Mesendoderm (in vitro differentiated cells): Measurements from ENCODE around the gene PCOLCE2. TPM values are rescaled to one million over a fixed set of nuclear protein-coding genes. Genes with fewer than 3 reads are reported as not detected.
A peak's percentile ranks its signal among the peaks of the same experiment; 100 is the strongest.

Experiments
- DNase-seq: peaks from one replicate; pipeline ENCODE4 v3.0.0; 2013
- H2AK5ac ChIP-seq: 2 replicates; pipeline ENCODE4 v1.6.1; 2013; ENCODE audit warnings: low read length, inconsistent platforms
- H2BK120ac ChIP-seq: 2 replicates; pipeline ENCODE4 v1.6.1; 2013; ENCODE audit warnings: low read depth, mild to moderate bottlenecking, low read length, moderate library complexity, mixed read lengths
- H2BK15ac ChIP-seq: replicated peaks from 2 replicates; pipeline ENCODE4 v1.6.1; 2013; ENCODE audit warnings: low read depth, mild to moderate bottlenecking, moderate library complexity
- H2BK5ac ChIP-seq: 2 replicates; pipeline ENCODE4 v1.6.1; 2013; ENCODE audit warnings: low read length, inconsistent platforms
- H3K18ac ChIP-seq: 2 replicates; pipeline ENCODE4 v1.6.1; 2013; ENCODE audit warnings: mild to moderate bottlenecking, low read length, mixed read lengths
- H3K23ac ChIP-seq: one replicate; pipeline ENCODE4 v1.6.1; 2013; ENCODE audit warnings: low read length
- H3K27ac ChIP-seq: 2 replicates; pipeline ENCODE4 v1.5.1; 2013; ENCODE audit warnings: low read depth, mild to moderate bottlenecking, inconsistent platforms, low read length, moderate library complexity
- H3K27me3 ChIP-seq: 2 replicates; pipeline ENCODE4 v1.6.1; 2013; ENCODE audit warnings: low read length, control low read depth, mild to moderate bottlenecking, inconsistent platforms; ENCODE audit not compliant: insufficient read depth, poor library complexity
- H3K36me3 ChIP-seq: 2 replicates; pipeline ENCODE4 v1.6.1; 2013; ENCODE audit warnings: low read length, inconsistent platforms; ENCODE audit not compliant: control insufficient read depth, insufficient read depth
- H3K4ac ChIP-seq: one replicate; pipeline ENCODE4 v1.6.1; 2013; ENCODE audit warnings: low read depth, mild to moderate bottlenecking, low read length, moderate library complexity
- H3K4me1 ChIP-seq: 2 replicates; pipeline ENCODE4 v1.6.1; 2013; ENCODE audit warnings: low read depth, low read length, inconsistent platforms; ENCODE audit not compliant: control insufficient read depth
- H3K4me2 ChIP-seq: 2 replicates; pipeline ENCODE4 v1.6.1; 2013; ENCODE audit warnings: low read length
- H3K4me3 ChIP-seq: 2 replicates; pipeline ENCODE4 v1.5.1; 2013; ENCODE audit warnings: mild to moderate bottlenecking, low read length
- H3K56ac ChIP-seq: one replicate; pipeline ENCODE4 v1.6.1; 2013; ENCODE audit warnings: low read length
- H3K79me1 ChIP-seq: 2 replicates; pipeline ENCODE4 v1.6.1; 2013; ENCODE audit warnings: low read length, inconsistent platforms
- H3K79me2 ChIP-seq: 2 replicates; pipeline ENCODE4 v1.6.1; 2013; ENCODE audit warnings: mild to moderate bottlenecking, low read length; ENCODE audit not compliant: control insufficient read depth, insufficient read depth
- H3K9ac ChIP-seq: 2 replicates; pipeline ENCODE4 v1.6.1; 2013; ENCODE audit warnings: low read length, inconsistent platforms
- H4K5ac ChIP-seq: one replicate; pipeline ENCODE4 v1.6.1; 2013; ENCODE audit warnings: low read length
- H4K8ac ChIP-seq: one replicate; pipeline ENCODE4 v1.6.1; 2013; ENCODE audit warnings: low read depth, mild to moderate bottlenecking, control low read depth, low read length, moderate library complexity
- WGBS: extraction: QIAGEN DNeasy Blood & Tissue Kit; methylation state at CpG from one replicate; pipeline ENCODE4 v1.1.7; 2013; ENCODE audit warnings: low lambda C conversion rate, missing lambda C conversion rate; ENCODE audit not compliant: insufficient coverage; ENCODE audit errors: extremely low coverage; 5-methylcytosine and 5-hydroxymethylcytosine counted together
- polyA plus RNA-seq, 2 experiments: library from polyadenylated mRNA; stranded (reverse); fragments of 200-250 nt; gene quantifications; one replicate each; pipeline ENCODE4 v1.2.3, GENCODE V29; 2013

The PCOLCE2 gene
- polyA plus RNA-seq (2013, experiment 1 of 2): 9.3 TPM
- polyA plus RNA-seq (2013, experiment 2 of 2): 9.4 TPM

GRCh38 chr3:142888481-142889211, at the start of gene PCOLCE2:
PCOLCE2 (minus strand) TSS chr3:142889083; CDS start chr3:142888896, 187 bp downstream.
- Histone ChIP-seq H3K79me1 (peaks cover 2% of the 10 kb centered on the region), H3K9ac (peak within 1 kb of the TSS; percentile 89), H2AK5ac (no peak within 1 kb of the TSS), H3K23ac (no peak within 1 kb of the TSS), H3K27ac (peak within 1 kb of the TSS; percentile 33), H2BK5ac (peak within 1 kb of the TSS; percentile 41), H3K36me3 (no peaks in the 10 kb centered on the region), H3K18ac (peak within 1 kb of the TSS; percentile 5), H3K4me1 (no peaks in the 10 kb centered on the region), H3K56ac (peak within 1 kb of the TSS; percentile 95), H3K4me2 (peak within 1 kb of the TSS; percentile 84), H3K4ac (peak within 1 kb of the TSS; percentile 63), H2BK15ac (no peak within 1 kb of the TSS), H2BK120ac (peak within 1 kb of the TSS; percentile 2), H3K79me2 (no peaks in the 10 kb centered on the region), H3K4me3 (peak within 1 kb of the TSS; percentile 65), H4K5ac (no peak within 1 kb of the TSS), H3K27me3 (no peaks in the 10 kb centered on the region), H4K8ac (peak within 1 kb of the TSS; percentile 29)
- WGBS: no CpG with 5 or more reads among the region's 74 CpGs
- DNase-seq: peak; percentile 75

GRCh38 chr3:142935963-142936362, 47.1 kb upstream of the PCOLCE2 start:
- no peaks in the 10 kb centered on the region for H3K79me1 ChIP-seq

GRCh38 chr3:142934887-142935269, 46.0 kb upstream of the PCOLCE2 start:
- no peaks in the 10 kb centered on the region for H3K4me1 ChIP-seq
- no CpG with 5 or more reads among the region's 3 CpGs for WGBS
- DNase-seq: no peak
- H3K4me3 ChIP-seq: no peak overlapping the region
- no peak overlapping the region for H3K56ac ChIP-seq
- H3K79me2 ChIP-seq: no peaks in the 10 kb centered on the region
- no peak overlapping the region for H4K5ac ChIP-seq
- H3K4ac ChIP-seq: no peak overlapping the region
- no peak overlapping the region for H2AK5ac ChIP-seq
- H3K27me3 ChIP-seq: no peaks in the 10 kb centered on the region
- no peak overlapping the region for H3K4me2 ChIP-seq
- H3K9ac ChIP-seq: no peak overlapping the region
- H3K23ac ChIP-seq: no peak overlapping the region
- no peaks in the 10 kb centered on the region for H3K79me1 ChIP-seq
- H3K18ac ChIP-seq: no peak overlapping the region
- H3K36me3 ChIP-seq: no peaks in the 10 kb centered on the region
- no peak overlapping the region for H2BK5ac ChIP-seq
- no peak overlapping the region for H3K27ac ChIP-seq
- no peak overlapping the region for H2BK15ac ChIP-seq
- no peak overlapping the region for H2BK120ac ChIP-seq
- no peak overlapping the region for H4K8ac ChIP-seq

More at GRCh38 chr3:142935963-142936362, 47.1 kb upstream of the PCOLCE2 start:
- no peak overlapping the region for H3K9ac ChIP-seq
- H3K27ac ChIP-seq: no peak overlapping the region
- H3K27me3 ChIP-seq: no peaks in the 10 kb centered on the region
- H2BK120ac ChIP-seq: no peak overlapping the region
- DNase-seq: no peak
- H3K4me2 ChIP-seq: no peak overlapping the region
- H3K79me2 ChIP-seq: no peaks in the 10 kb centered on the region
- no peak overlapping the region for H2AK5ac ChIP-seq
- H2BK15ac ChIP-seq: no peak overlapping the region
- H3K56ac ChIP-seq: no peak overlapping the region
- WGBS: no CpG with 5 or more reads among the region's 5 CpGs
- no peak overlapping the region for H3K4ac ChIP-seq
- no peaks in the 10 kb centered on the region for H3K36me3 ChIP-seq
- H3K18ac ChIP-seq: no peak overlapping the region
- H4K5ac ChIP-seq: no peak overlapping the region
- no peak overlapping the region for H3K23ac ChIP-seq
- no peaks in the 10 kb centered on the region for H3K4me1 ChIP-seq
- no peak overlapping the region for H4K8ac ChIP-seq
- H2BK5ac ChIP-seq: no peak overlapping the region
- no peak overlapping the region for H3K4me3 ChIP-seq

GRCh38 chr3:142934128-142934886, 45.4 kb upstream of the PCOLCE2 start:
- 100% methylated on average over 1 of the region's 7 CpGs for WGBS
- Histone ChIP-seq H3K23ac (no peak overlapping the region), H3K36me3 (no peaks in the 10 kb centered on the region), H3K56ac (no peak overlapping the region), H3K9ac (no peak overlapping the region), H3K4me2 (no peak overlapping the region), H2AK5ac (no peak overlapping the region), H3K18ac (no peak overlapping the region), H3K27me3 (no peaks in the 10 kb centered on the region), H3K27ac (no peak overlapping the region), H3K79me2 (no peaks in the 10 kb centered on the region), H3K79me1 (no peaks in the 10 kb centered on the region), H4K8ac (no peak overlapping the region), H2BK5ac (no peak overlapping the region), H2BK120ac (no peak overlapping the region), H2BK15ac (no peak overlapping the region), H3K4me1 (no peaks in the 10 kb centered on the region), H4K5ac (no peak overlapping the region), H3K4me3 (no peak overlapping the region), H3K4ac (no peak overlapping the region)
- DNase-seq: no peak

- H3K27ac ChIP-seq: no peak overlapping the region
- no peak overlapping the region for H3K23ac ChIP-seq
- H3K79me1 ChIP-seq: no peaks in the 10 kb centered on the region
- no peak overlapping the region for H3K18ac ChIP-seq
- no peak overlapping the region for H4K8ac ChIP-seq
- no CpG with 5 or more reads among the region's 6 CpGs for WGBS
- no peak overlapping the region for H3K56ac ChIP-seq
- no peaks in the 10 kb centered on the region for H3K4me1 ChIP-seq
- H3K9ac ChIP-seq: no peak overlapping the region
- H2BK5ac ChIP-seq: no peak overlapping the region
- H4K5ac ChIP-seq: no peak overlapping the region
- H2BK120ac ChIP-seq: no peak overlapping the region
- H3K79me2 ChIP-seq: no peaks in the 10 kb centered on the region
- H2BK15ac ChIP-seq: no peak overlapping the region
- H3K27me3 ChIP-seq: no peaks in the 10 kb centered on the region
- no peaks in the 10 kb centered on the region for H3K36me3 ChIP-seq
- H3K4ac ChIP-seq: no peak overlapping the region
- peak; percentile 80 for DNase-seq
- no peak overlapping the region for H2AK5ac ChIP-seq
- H3K4me2 ChIP-seq: no peak overlapping the region
- no peak overlapping the region for H3K4me3 ChIP-seq
These were observed 42.3 kb upstream of the PCOLCE2 start for GRCh38 chr3:142931222-142931621.
